ENCODE measurements around the gene DCT. TPM values are rescaled to one million over a fixed set of nuclear protein-coding genes. Genes with fewer than 3 reads are reported as not detected.

DCT gene
- total RNA-seq, 1 donor from 2014 or later = 0.08 TPM

GRCh38 chr13:94495806-94496205, 16.3 kb upstream of the DCT start:
- Histone ChIP-seq H3K27me3 (ENCODE audit: control insufficient read depth, insufficient read depth, low read length) (no peaks in the 10 kb centered on the region), H3K36me3 (ENCODE audit: control insufficient read depth, insufficient read depth, low read length) (no peaks in the 10 kb centered on the region), H3K4me3 (ENCODE audit: low read depth, low read length) (no peak overlapping the region)
- no peak for TF ChIP-seq CTCF (IDR thresholded peaks at IDR 0.05; ENCODE audit: insufficient read depth, low read length, poor library complexity, severe bottlenecking)
- no peak for DNase-seq (ENCODE audit: low read depth)

- no peak for TF ChIP-seq CTCF (IDR thresholded peaks at IDR 0.05; ENCODE audit: insufficient read depth, low read length, poor library complexity, severe bottlenecking)
- DNase-seq (ENCODE audit: low read depth) = no peak
- no peak overlapping the region for H3K4me3 ChIP-seq (ENCODE audit: low read depth, low read length)
- H3K27me3 ChIP-seq (ENCODE audit: control insufficient read depth, insufficient read depth, low read length) = no peaks in the 10 kb centered on the region
- no peaks in the 10 kb centered on the region for H3K36me3 ChIP-seq (ENCODE audit: control insufficient read depth, insufficient read depth, low read length)
Measured at GRCh38 chr13:94494026-94494425, 14.5 kb upstream of the DCT start.

GRCh38 chr13:94487043-94487442, 7.6 kb upstream of the DCT start:
- no peaks in the 10 kb centered on the region for H3K36me3 ChIP-seq (ENCODE audit: control insufficient read depth, insufficient read depth, low read length)
- TF ChIP-seq CTCF (IDR thresholded peaks at IDR 0.05; ENCODE audit: insufficient read depth, low read length, poor library complexity, severe bottlenecking) = no peak
- no peak for DNase-seq (ENCODE audit: low read depth)
- H3K4me3 ChIP-seq (ENCODE audit: low read depth, low read length) = no peak overlapping the region
- H3K27me3 ChIP-seq (ENCODE audit: control insufficient read depth, insufficient read depth, low read length) = no peaks in the 10 kb centered on the region

- H3K27me3 ChIP-seq (ENCODE audit: control insufficient read depth, insufficient read depth, low read length) = no peaks in the 10 kb centered on the region
- H3K4me3 ChIP-seq (ENCODE audit: low read depth, low read length) = no peak overlapping the region
- no peak for DNase-seq (ENCODE audit: low read depth)
- no peaks in the 10 kb centered on the region for H3K36me3 ChIP-seq (ENCODE audit: control insufficient read depth, insufficient read depth, low read length)
- TF ChIP-seq CTCF (IDR thresholded peaks at IDR 0.05; ENCODE audit: insufficient read depth, low read length, poor library complexity, severe bottlenecking) = no peak
Measured at GRCh38 chr13:94483970-94484369, 4.5 kb upstream of the DCT start.

- H3K27me3 ChIP-seq (ENCODE audit: control insufficient read depth, insufficient read depth, low read length) = no peaks in the 10 kb centered on the region
- H3K36me3 ChIP-seq (ENCODE audit: control insufficient read depth, insufficient read depth, low read length) = no peaks in the 10 kb centered on the region
- DNase-seq (ENCODE audit: low read depth) = peak; percentile 70
- TF ChIP-seq CTCF (IDR thresholded peaks at IDR 0.05; ENCODE audit: insufficient read depth, low read length, poor library complexity, severe bottlenecking) = no peak
- H3K4me3 ChIP-seq (ENCODE audit: low read depth, low read length) = no peak overlapping the region
Measured at GRCh38 chr13:94481941-94482340, 2.5 kb upstream of the DCT start.

- Histone ChIP-seq H3K4me3 (ENCODE audit: low read depth, low read length) (no peak overlapping the region), H3K27me3 (ENCODE audit: control insufficient read depth, insufficient read depth, low read length) (no peaks in the 10 kb centered on the region), H3K36me3 (ENCODE audit: control insufficient read depth, insufficient read depth, low read length) (no peaks in the 10 kb centered on the region)
- TF ChIP-seq CTCF (IDR thresholded peaks at IDR 0.05; ENCODE audit: insufficient read depth, low read length, poor library complexity, severe bottlenecking) = no peak
- DNase-seq (ENCODE audit: low read depth) = peak; percentile 19
Measured at GRCh38 chr13:94480672-94481145, 1.2 kb upstream of the DCT start.

Measured in kidney epithelial cell (primary cell).